Smooth muscle cell (in vitro differentiated cells): ENCODE measurements around the gene C19orf85. TPM values are rescaled to one million over a fixed set of nuclear protein-coding genes. Genes with fewer than 3 reads are reported as not detected.
A peak's percentile ranks its signal among the peaks of the same experiment; 100 is the strongest.

Source experiments
- DNase-seq: peaks from one replicate; lab custom pipeline; 2025; ENCODE audit not compliant: unreplicated experiment; lab: John Stamatoyannopoulos, UW
- H2AFZ ChIP-seq: fragments of 200-600 bp; sonication (generic); 2 replicates; pipeline ENCODE4 v1.6.0; 2016; ENCODE audit warnings: antibody characterized with exemption, low read depth, mild to moderate bottlenecking
- H3F3A ChIP-seq: fragments of 200-600 bp; sonication (generic); 2 replicates; pipeline ENCODE4 v1.6.0; 2017; ENCODE audit warnings: antibody characterized with exemption, low read depth
- H3K27ac ChIP-seq: fragments of 200-600 bp; sonication (generic); 2 replicates; pipeline ENCODE4 v1.5.1; 2016; ENCODE audit warnings: low read depth, mild to moderate bottlenecking
- H3K27me3 ChIP-seq: fragments of 200-600 bp; sonication (generic); 2 replicates; pipeline ENCODE4 v1.6.1; 2016; ENCODE audit warnings: low read depth, mild to moderate bottlenecking
- H3K36me3 ChIP-seq: fragments of 200-600 bp; sonication (generic); 2 replicates; pipeline ENCODE4 v1.5.1; 2016; ENCODE audit warnings: low read depth
- H3K4me1 ChIP-seq: fragments of 200-600 bp; sonication (generic); 2 replicates; pipeline ENCODE4 v1.5.1; 2016; ENCODE audit warnings: low read depth
- H3K4me2 ChIP-seq: fragments of 200-600 bp; sonication (generic); 2 replicates; pipeline ENCODE4 v1.6.0; 2016; ENCODE audit warnings: mild to moderate bottlenecking
- H3K4me3 ChIP-seq: fragments of 200-600 bp; sonication (generic); 2 replicates; pipeline ENCODE4 v1.5.1; 2016; ENCODE audit warnings: mild to moderate bottlenecking
- H3K79me2 ChIP-seq: fragments of 200-600 bp; sonication (generic); 2 replicates; pipeline ENCODE4 v1.6.0; 2016; ENCODE audit warnings: low read depth, mild to moderate bottlenecking
- H3K9ac ChIP-seq: fragments of 200-600 bp; sonication (generic); 2 replicates; pipeline ENCODE4 v1.6.0; 2016; ENCODE audit warnings: low read depth
- H3K9me3 ChIP-seq: fragments of 200-600 bp; sonication (generic); replicated peaks from 2 replicates; pipeline ENCODE4 v1.5.1; 2016; ENCODE audit warnings: low read depth
- H4K20me1 ChIP-seq: fragments of 200-600 bp; sonication (generic); 2 replicates; pipeline ENCODE4 v1.6.0; 2016; ENCODE audit warnings: low read depth
- WGBS: methylation state at CpG from one replicate; pipeline ENCODE4 v1.1.7; 2016; ENCODE audit warnings: low lambda C conversion rate; 5-methylcytosine and 5-hydroxymethylcytosine counted together
- polyA plus RNA-seq: library from polyadenylated mRNA; unstranded; fragments of >200 nt; fragmentation: Nextera tagmentation; extraction: Ambion mirVana; gene quantifications from 2 replicates; pipeline ENCODE4 v1.2.1, GENCODE V29; 2016
- total RNA-seq: library from RNA; depleted of rRNA; stranded (reverse); fragments of >200 nt; gene quantifications from 2 replicates; pipeline ENCODE4 v1.2.3, GENCODE V29; 2014
- TF ChIP-seq, protein P1 (sequence below): fragments of 200-600 bp; sonication (generic); IDR thresholded peaks from 2 replicates; pipeline ENCODE4 v1.5.1; 2017; ENCODE audit warnings: borderline replicate concordance, mild to moderate bottlenecking, antibody characterized with exemption; ENCODE audit not compliant: insufficient read depth, poor library complexity, severe bottlenecking

C19orf85 gene
- total and polyA plus RNA-seq, 2 experiments from 2014 or later = not detected

DNA sequence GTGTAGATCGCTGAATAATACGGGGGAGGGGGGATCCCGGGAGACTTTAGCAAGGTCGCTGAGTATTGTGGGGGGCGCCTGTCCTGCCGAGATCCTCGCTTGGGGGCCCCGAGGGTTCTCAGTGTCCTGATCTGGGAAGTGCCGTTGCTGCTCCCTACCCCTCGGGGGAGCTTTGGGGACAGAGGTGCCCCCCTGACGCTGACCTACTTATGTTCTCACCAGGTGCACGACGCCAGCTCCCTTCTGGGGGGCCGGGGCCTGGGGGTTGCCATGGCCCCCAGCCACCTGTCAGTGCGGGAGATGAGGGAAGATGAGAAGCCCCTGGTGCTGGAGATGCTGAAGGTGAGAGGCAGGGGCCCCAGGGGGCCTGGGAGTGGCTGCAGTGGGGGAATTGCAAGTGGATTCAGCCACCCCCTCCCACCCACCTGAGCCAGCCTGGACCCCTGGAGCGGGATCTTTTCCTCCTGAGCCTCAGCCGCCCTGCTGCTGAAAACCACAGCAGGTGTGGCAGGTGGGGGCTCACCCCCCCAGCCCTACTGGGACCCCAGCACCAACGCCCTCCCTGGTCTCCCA is 21.0 kb upstream of the C19orf85 start:
- Histone ChIP-seq H3K27ac (peak overlapping the region; percentile 96), H3K4me2 (peak overlapping the region; percentile 99), H3K79me2 (peaks cover 7% of the 10 kb centered on the region), H2AFZ (no peak overlapping the region), H3F3A (peaks cover 12% of the 10 kb centered on the region), H3K9ac (peak overlapping the region; percentile 96), H3K4me1 (peaks cover 32% of the 10 kb centered on the region), H3K9me3 (no peaks in the 10 kb centered on the region), H3K27me3 (no peaks in the 10 kb centered on the region), H3K36me3 (no peaks in the 10 kb centered on the region), H3K4me3 (peak overlapping the region; percentile 85), H4K20me1 (no peaks in the 10 kb centered on the region)
- 6% methylated on average over 11 of the region's 18 CpGs for WGBS
- DNase-seq = no peak
- TF ChIP-seq, protein P1, sequence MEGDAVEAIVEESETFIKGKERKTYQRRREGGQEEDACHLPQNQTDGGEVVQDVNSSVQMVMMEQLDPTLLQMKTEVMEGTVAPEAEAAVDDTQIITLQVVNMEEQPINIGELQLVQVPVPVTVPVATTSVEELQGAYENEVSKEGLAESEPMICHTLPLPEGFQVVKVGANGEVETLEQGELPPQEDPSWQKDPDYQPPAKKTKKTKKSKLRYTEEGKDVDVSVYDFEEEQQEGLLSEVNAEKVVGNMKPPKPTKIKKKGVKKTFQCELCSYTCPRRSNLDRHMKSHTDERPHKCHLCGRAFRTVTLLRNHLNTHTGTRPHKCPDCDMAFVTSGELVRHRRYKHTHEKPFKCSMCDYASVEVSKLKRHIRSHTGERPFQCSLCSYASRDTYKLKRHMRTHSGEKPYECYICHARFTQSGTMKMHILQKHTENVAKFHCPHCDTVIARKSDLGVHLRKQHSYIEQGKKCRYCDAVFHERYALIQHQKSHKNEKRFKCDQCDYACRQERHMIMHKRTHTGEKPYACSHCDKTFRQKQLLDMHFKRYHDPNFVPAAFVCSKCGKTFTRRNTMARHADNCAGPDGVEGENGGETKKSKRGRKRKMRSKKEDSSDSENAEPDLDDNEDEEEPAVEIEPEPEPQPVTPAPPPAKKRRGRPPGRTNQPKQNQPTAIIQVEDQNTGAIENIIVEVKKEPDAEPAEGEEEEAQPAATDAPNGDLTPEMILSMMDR = no peak

DNA sequence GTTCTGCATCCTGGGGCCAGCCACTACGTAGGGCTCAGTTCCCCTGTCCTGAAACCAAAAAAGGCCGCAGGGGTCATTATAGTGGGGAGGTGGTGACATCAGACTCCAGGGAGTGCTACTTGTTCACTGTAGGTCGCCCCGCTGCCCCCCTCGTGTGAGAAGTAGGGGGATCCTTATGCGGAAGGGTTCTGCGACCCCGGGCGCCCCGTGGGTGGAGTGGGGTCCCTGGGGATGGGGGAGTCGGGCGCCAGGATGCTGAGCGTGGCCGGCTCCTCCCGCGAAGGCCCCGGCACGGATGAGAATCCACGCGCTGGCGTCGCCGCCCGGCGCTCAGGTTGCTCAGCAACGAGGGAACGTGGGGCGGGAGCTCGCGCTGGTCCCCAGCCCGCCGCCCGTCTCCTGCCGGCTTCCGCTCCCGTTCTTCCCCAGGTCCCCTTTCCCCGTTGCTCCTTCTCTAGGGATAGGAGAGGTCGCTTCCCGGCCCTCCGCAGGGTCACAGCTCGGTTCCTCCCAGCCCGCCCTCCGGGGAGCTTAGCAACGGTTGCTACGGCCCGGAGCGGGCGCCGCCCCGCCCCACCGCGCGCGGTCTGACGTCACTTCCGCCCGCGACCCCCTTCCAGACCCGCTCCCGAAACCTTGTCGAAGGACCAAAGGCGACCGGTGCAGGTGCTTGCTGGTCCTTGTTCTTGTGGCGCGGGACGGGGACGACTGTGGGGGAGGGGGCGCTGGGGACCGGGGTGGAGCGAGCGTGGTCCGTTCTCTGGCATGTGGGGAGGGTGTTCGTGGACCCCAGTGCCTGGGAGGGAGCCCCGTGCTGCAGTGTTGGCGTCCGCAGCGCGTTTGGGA is 20.3 kb upstream of the C19orf85 start, which contains the start of gene NAT14:
TSS of gene NAT14 (plus strand) at position 596 of the 846 bp plus-strand sequence. CDS start 521 bp downstream, outside the sequence.
- Histone ChIP-seq H3K4me1 (peaks cover 32% of the 10 kb centered on the region), H3K4me3 (peak within 1 kb of the TSS; percentile 85), H3F3A (peaks cover 12% of the 10 kb centered on the region), H3K79me2 (peaks cover 7% of the 10 kb centered on the region), H3K27me3 (no peaks in the 10 kb centered on the region), H2AFZ (no peak within 1 kb of the TSS), H4K20me1 (no peaks in the 10 kb centered on the region), H3K36me3 (no peaks in the 10 kb centered on the region), H3K9ac (peak within 1 kb of the TSS; percentile 96), H3K4me2 (peak within 1 kb of the TSS; percentile 99), H3K9me3 (no peaks in the 10 kb centered on the region), H3K27ac (peak within 1 kb of the TSS; percentile 96)
- DNase-seq = peak; percentile 46
- 9% methylated on average over 18 of the region's 78 CpGs for WGBS
- TF ChIP-seq, protein P1 = no peak

DNA sequence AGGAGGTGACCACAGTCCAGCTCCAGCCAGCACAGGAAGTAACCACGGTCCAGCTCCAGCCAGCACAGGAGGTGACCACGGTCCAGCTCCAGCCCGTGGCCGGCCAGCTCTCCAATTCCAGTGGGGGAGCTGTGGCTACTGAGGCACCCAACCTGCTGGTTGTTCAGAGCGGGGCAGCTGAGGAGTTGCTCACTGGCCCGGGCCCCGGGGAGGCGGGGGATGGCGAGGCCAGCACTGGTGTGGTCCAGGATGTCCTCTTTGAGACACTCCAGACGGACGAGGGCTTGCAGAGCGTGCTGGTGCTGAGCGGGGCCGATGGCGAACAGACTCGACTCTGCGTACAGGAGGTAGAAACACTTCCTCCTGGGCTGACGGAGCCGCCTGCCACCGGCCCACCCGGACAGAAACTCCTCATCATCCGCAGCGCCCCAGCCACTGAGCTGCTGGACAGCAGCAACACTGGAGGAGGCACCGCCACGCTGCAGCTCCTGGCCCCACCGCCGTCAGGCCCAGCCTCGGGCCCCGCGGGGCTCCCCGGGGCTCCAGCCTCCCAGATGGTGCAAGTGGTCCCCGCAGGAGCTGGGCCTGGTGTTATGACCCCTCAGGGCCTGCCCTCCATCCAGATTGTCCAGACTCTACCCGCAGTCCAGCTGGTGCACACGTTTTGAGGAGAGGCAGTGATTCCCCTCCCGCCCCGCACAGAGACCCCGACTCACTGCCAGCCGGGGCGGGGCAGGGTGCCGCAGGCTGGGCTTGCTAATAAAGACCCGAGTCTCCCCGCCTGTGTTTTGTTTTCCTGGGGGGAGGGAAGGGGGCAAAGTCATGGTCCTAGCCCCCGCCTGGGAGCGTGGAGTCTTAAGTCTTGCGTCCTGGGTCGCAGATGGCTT is 19.4 kb upstream of the C19orf85 start:
- Histone ChIP-seq H2AFZ (no peak overlapping the region), H3K4me2 (peak overlapping the region; percentile 99), H3K9ac (peak overlapping the region; percentile 96), H3K4me3 (peak overlapping the region; percentile 85), H3K27me3 (no peaks in the 10 kb centered on the region), H3K27ac (peak overlapping the region; percentile 96), H3K4me1 (peaks cover 28% of the 10 kb centered on the region), H4K20me1 (no peaks in the 10 kb centered on the region), H3K36me3 (no peaks in the 10 kb centered on the region), H3K79me2 (peaks cover 11% of the 10 kb centered on the region), H3F3A (peaks cover 12% of the 10 kb centered on the region), H3K9me3 (no peaks in the 10 kb centered on the region)
- 90% methylated on average over 45 of the region's 46 CpGs for WGBS
- TF ChIP-seq, protein P1 = no peak
- no peak for DNase-seq
